ENCODE data around the gene SH3BP4. TPM values are rescaled to one million over a fixed set of nuclear protein-coding genes. Genes with fewer than 3 reads are reported as not detected.

Gene SH3BP4
- total RNA-seq, 4 donors from 2014 or later, result 29.3 to 63.0 (median 42.9) TPM

DNA sequence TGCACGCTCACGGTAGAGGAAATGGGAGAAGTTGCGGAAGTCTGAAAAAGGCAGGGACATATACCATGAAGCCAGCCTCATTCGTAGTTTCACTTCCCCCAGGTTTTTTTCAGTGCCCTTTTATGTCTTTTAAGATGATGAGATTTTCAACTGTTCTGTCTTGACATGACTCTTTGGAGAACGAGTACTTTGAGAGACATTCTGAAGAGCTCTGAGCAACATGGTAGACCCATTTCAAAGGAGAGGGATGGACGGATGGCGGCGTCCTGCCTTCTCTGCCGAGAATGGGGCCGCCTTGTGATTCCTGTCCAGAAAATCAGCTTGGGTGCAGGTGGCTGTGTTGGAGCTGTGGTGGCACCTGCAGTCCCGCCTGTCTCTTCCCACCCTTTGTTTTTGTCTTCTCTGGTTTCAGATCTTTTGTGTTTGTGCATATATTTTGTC, 41.7 kb downstream of the SH3BP4 start:
- peaks cover 0 to 83% (median 3%) of the 10 kb centered on the region in 3 donors for H3K4me1 ChIP-seq
- H3K9me3 ChIP-seq, result no peaks in the 10 kb centered on the region
- no peaks in the 10 kb centered on the region for H3K27me3 ChIP-seq
- H3K27ac ChIP-seq, result no peak overlapping the region
- H3K4me3 ChIP-seq, result no peak overlapping the region
- H3K36me3 ChIP-seq, result peaks cover 0 to 11% of the 10 kb centered on the region in 2 donors
- WGBS, 2 donors (ENCODE audit: low coverage in 1 of 2), result 89 to 100% methylated on average over 1 to 11 of the region's 11 CpGs
- no peak for ATAC-seq
- TF ChIP-seq EP300 (IDR thresholded peaks at IDR 0.05), result no peak
- TF ChIP-seq POLR2AphosphoS5 (IDR thresholded peaks at IDR 0.05), result no peak
- TF ChIP-seq, protein P1, sequence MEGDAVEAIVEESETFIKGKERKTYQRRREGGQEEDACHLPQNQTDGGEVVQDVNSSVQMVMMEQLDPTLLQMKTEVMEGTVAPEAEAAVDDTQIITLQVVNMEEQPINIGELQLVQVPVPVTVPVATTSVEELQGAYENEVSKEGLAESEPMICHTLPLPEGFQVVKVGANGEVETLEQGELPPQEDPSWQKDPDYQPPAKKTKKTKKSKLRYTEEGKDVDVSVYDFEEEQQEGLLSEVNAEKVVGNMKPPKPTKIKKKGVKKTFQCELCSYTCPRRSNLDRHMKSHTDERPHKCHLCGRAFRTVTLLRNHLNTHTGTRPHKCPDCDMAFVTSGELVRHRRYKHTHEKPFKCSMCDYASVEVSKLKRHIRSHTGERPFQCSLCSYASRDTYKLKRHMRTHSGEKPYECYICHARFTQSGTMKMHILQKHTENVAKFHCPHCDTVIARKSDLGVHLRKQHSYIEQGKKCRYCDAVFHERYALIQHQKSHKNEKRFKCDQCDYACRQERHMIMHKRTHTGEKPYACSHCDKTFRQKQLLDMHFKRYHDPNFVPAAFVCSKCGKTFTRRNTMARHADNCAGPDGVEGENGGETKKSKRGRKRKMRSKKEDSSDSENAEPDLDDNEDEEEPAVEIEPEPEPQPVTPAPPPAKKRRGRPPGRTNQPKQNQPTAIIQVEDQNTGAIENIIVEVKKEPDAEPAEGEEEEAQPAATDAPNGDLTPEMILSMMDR (IDR thresholded peaks at IDR 0.05), result no peak
- TF ChIP-seq POLR2A (IDR thresholded peaks at IDR 0.05), result no peak

DNA sequence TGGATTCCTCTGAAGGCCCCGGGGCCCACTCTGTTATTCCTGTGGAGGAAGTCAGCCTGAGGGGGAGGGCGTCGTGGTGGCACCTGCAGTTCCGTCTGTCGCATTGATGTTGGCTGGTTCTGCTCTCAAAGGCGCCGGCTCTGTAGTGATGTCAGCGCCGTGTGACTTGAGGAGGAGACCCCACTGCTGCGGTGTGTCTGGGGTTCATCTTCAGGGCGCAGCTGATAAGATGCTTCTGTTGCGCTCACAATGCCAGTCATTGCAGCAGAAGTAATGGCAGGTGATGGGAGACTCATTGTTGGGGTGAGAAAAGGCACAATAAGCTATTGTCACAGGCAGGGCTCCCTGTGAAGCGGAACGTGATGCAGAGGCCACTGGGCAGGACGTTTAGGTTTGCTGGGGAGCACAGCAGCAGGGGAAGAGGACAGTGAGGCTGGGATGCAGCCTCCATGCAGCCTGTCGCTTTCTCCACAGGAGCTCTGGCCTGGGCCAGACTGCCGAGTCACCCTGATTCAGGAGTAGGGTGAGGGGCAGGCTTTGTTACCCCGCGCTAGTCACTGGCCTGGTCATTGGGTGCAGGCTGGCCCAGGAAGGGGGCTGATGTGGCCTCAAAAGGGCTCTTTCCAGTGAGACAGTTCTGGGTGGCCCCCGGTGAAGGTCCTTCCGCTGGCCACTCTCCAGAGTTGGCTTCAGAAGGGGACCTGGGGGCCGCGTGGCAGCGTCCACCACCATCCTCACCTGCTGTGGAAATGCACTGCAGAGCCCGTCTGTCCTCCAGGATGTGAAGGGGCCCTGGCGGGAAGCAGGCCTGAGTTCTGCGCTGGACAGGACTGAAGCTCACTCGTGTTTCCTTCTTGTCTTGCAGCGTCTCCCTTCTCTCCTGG, 42.9 kb downstream of the SH3BP4 start:
- no peaks in the 10 kb centered on the region for H3K27me3 ChIP-seq
- ATAC-seq, result no peak
- 67% methylated on average over 1 of the region's 29 CpGs; no CpG with 5 or more reads in 1 of the 2 donors for WGBS, 2 donors (ENCODE audit: low coverage in 1 of 2)
- peaks cover 0 to 11% of the 10 kb centered on the region in 2 donors for H3K36me3 ChIP-seq
- H3K4me3 ChIP-seq, result no peak overlapping the region
- TF ChIP-seq, protein P1 (IDR thresholded peaks at IDR 0.05), result no peak
- TF ChIP-seq POLR2A (IDR thresholded peaks at IDR 0.05) (no peak), EP300 (IDR thresholded peaks at IDR 0.05) (no peak), POLR2AphosphoS5 (IDR thresholded peaks at IDR 0.05) (no peak)
- peaks cover 0 to 71% (median 0%) of the 10 kb centered on the region in 3 donors for H3K4me1 ChIP-seq
- no peak overlapping the region for H3K27ac ChIP-seq
- H3K9me3 ChIP-seq, result no peaks in the 10 kb centered on the region

DNA sequence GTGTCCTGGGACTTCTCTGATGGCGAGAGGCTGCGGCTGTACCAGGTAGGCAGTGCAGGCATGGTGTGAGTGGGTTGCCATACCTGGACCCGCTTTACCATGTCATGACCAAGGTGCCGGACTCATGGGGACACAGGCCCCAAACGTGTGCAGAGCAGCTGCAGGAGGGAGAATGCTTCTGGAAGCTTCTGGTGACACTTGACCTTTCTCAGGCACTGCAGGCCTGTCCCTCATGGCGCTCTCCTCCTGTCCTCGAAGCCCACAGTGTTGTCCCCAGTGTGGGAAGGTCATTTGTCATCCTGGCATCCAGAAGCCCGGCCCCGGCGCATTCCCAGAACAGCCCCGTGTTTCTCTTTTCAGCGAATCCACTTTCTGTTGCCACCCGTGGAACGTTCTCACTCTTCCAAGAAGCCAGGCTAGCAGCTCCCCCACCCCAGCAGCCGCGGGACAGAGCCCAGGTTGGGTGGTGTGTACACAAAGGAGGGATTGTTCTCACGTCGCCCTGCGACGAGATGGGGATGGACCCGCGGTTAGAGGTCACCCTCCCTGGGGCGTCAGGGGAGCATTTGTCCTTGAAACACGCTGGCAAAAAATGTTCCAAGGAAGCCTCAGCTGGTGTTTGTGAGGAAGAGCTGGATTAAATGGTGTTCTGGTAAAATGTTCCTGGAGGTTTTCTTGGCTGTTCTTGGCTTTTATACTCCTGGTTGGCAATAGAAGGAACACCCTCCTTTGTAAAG, 43.7 kb downstream of the SH3BP4 start:
- ATAC-seq, result no peak

DNA sequence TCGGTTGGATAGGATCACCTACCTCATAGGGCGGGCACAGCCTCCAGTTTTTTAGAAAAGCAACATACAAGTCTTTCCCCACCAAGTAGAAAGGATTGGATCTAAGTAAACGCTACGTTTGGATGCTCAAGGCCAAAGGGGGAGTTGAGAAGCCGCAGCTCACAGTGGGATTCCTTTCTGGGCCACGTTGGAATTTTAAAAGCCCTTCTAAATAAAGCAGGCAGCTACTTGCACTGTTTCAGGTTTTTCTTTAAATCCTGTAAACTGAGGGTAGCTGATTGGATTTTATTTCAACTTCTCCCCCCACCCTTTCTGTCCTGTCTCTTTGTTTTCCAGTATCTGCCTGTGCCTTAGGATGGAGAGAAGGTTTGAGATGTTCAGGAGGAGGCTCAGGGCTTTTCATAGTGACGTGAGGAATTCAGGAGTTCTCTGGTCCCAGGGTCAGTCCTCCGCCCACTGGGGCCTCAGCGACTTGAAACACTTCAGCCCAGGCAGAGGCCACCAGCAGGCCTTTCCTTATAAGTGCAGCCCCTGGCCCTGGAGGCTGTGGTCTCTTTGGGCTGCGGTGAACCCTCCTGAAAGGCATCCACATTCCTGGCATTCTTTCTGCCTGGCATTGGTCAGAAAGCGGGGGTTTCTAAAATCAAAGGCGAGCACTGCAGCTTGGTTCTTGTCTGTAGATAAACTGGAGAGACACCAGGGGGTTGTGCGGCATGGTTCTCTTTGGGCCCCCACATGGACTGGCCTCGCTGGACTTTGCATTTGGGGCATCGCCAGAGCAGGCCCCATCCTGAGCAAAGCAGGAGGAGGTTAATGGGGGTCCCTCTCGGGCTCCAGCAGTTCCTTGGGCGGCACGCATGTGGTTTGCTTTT, 44.5 kb downstream of the SH3BP4 start:
- Histone ChIP-seq H3K27me3 (no peaks in the 10 kb centered on the region), H3K4me1 (peaks cover 0 to 70% (median 0%) of the 10 kb centered on the region in 3 donors), H3K36me3 (peaks cover 0 to 11% of the 10 kb centered on the region in 2 donors), H3K4me3 (no peak overlapping the region), H3K27ac (peak overlapping the region in 2 of 4 donors; percentile 14 to 29), H3K9me3 (no peaks in the 10 kb centered on the region)
- no peak for ATAC-seq
- 66 to 76% methylated on average over 6 to 7 of the region's 18 CpGs for WGBS, 2 donors (ENCODE audit: low coverage in 1 of 2)
- TF ChIP-seq, protein P1 (IDR thresholded peaks at IDR 0.05), result no peak
- TF ChIP-seq EP300 (IDR thresholded peaks at IDR 0.05), result no peak

More for the DNA sequence above, 43.7 kb downstream of the SH3BP4 start:
- Histone ChIP-seq H3K9me3 (no peaks in the 10 kb centered on the region), H3K27me3 (no peaks in the 10 kb centered on the region), H3K4me1 (peaks cover 0 to 69% (median 0%) of the 10 kb centered on the region in 3 donors), H3K36me3 (peaks cover 0 to 11% of the 10 kb centered on the region in 2 donors), H3K27ac (peak overlapping the region in 2 of 4 donors; percentile 4 to 29), H3K4me3 (no peak overlapping the region)
- 60 to 78% methylated on average over 1 to 10 of the region's 24 CpGs for WGBS, 2 donors (ENCODE audit: low coverage in 1 of 2)
- TF ChIP-seq, protein P1 (IDR thresholded peaks at IDR 0.05), result no peak
- TF ChIP-seq POLR2AphosphoS5 (IDR thresholded peaks at IDR 0.05), result no peak
- no peak for TF ChIP-seq EP300 (IDR thresholded peaks at IDR 0.05)
- TF ChIP-seq POLR2A (IDR thresholded peaks at IDR 0.05), result no peak

All from gastroesophageal sphincter (tissue), 4 donors.